UCSD-AML1 (cell line): ENCODE measurements around the gene SDR9C7.
"Not testable (repeated sequence)": the region's sequence is repeated elsewhere in the genome, so short reads cannot be mapped to it uniquely, and the experiment has no call there.

ENCODE experiments used
- DNase-seq: peaks from one replicate; lab custom pipeline; 2025; ENCODE audit not compliant: unreplicated experiment; lab: John Stamatoyannopoulos, UW

The SDR9C7 gene

GRCh38 chr12:56933826-56934625 lies at the start of gene SDR9C7:
Gene SDR9C7, minus strand, starts transcription at chr12:56934408. Its CDS starts 147 bp downstream, at chr12:56934261.
- no peak for DNase-seq

- DNase-seq = no peak
Observed at GRCh38 chr12:56983386-56983785, 49.2 kb upstream of the SDR9C7 start.

- not testable (repeated sequence) for DNase-seq
Observed at GRCh38 chr12:56982578-56983236, 48.5 kb upstream of the SDR9C7 start.

GRCh38 chr12:56980941-56981530 lies 46.8 kb upstream of the SDR9C7 start:
- DNase-seq = no peak

GRCh38 chr12:56980268-56980667 lies 46.1 kb upstream of the SDR9C7 start:
- DNase-seq = no peak

- DNase-seq = no peak
Observed at GRCh38 chr12:56979628-56980027, 45.4 kb upstream of the SDR9C7 start.

- DNase-seq = no peak
Observed at GRCh38 chr12:56978397-56979138, 44.4 kb upstream of the SDR9C7 start.

GRCh38 chr12:56977361-56977760 lies 43.2 kb upstream of the SDR9C7 start:
- DNase-seq = not testable (repeated sequence)

- DNase-seq = not testable (repeated sequence)
Observed at GRCh38 chr12:56974224-56974623, 40.0 kb upstream of the SDR9C7 start.

- not testable (repeated sequence) for DNase-seq
Observed at GRCh38 chr12:56968910-56969309, 34.7 kb upstream of the SDR9C7 start.

- DNase-seq = not testable (repeated sequence)
Observed at GRCh38 chr12:56965997-56966642, 31.9 kb upstream of the SDR9C7 start.

GRCh38 chr12:56965124-56965523 lies 30.9 kb upstream of the SDR9C7 start:
- DNase-seq = not testable (repeated sequence)

GRCh38 chr12:56963557-56963956 lies 29.3 kb upstream of the SDR9C7 start:
- not testable (repeated sequence) for DNase-seq

- DNase-seq = not testable (repeated sequence)
Observed at GRCh38 chr12:56962247-56962646, 28.0 kb upstream of the SDR9C7 start.

GRCh38 chr12:56958422-56958821 lies 24.2 kb upstream of the SDR9C7 start:
- DNase-seq = no peak

- no peak for DNase-seq
Observed at GRCh38 chr12:56957229-56958052, 23.2 kb upstream of the SDR9C7 start, which contains the start of gene RDH16. Gene RDH16, minus strand, starts transcription at chr12:56957608. Its CDS starts 146 bp downstream, at chr12:56957462.

GRCh38 chr12:56955631-56956256 lies 21.5 kb upstream of the SDR9C7 start:
- no peak for DNase-seq

- no peak for DNase-seq
Observed at GRCh38 chr12:56954958-56955355, 20.7 kb upstream of the SDR9C7 start.
